Measurements from ENCODE around the gene PCDH9.

DNA sequence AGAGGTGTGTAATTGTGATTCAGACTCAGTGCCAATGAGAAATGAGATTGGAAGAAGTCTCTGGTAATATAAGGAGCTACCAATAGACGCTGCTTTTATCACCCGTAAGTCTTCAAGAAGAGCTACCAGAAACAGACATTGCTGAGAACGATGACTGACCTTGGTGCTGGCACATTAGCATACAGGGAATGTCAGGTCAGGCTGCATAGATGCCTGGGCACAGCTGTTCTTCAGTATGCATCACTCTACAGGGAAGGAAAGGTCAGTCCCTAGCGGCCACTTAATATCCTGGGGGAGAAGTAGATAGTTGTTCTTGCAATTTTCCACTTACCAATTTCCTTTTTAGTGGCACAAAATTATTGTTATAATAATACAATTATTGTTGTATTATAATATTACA lies 380.4 kb downstream of the PCDH9 start:
- TF ChIP-seq YY1 (IDR thresholded peaks at IDR 0.05; ENCODE audit: insufficient read depth, insufficient read length) (no peak), SUZ12 (IDR thresholded peaks at IDR 0.05; ENCODE audit: extremely low read depth, insufficient read depth, insufficient read length) (no peak)

Measured in NT2/D1 (cell line).